Inflammatory macrophage treated with lipopolysaccharide for 4 hours (primary cell): ENCODE measurements around the gene SLC9A9.
"Not testable (repeated sequence)": the region's sequence is repeated elsewhere in the genome, so short reads cannot be mapped to it uniquely, and the experiment has no call there.

ENCODE experiments used
- DNase-seq: peaks from one replicate; pipeline ENCODE4 v3.0.0-alpha.2; 2020

Gene SLC9A9

GRCh38 chr3:143535994-143536784 is 312.1 kb downstream of the SLC9A9 start:
- DNase-seq = no peak

- no peak for DNase-seq
These were observed 314.9 kb downstream of the SLC9A9 start for GRCh38 chr3:143533391-143533790.

- DNase-seq = no peak
These were observed 316.2 kb downstream of the SLC9A9 start for GRCh38 chr3:143532091-143532490.

GRCh38 chr3:143531101-143531500 is 317.2 kb downstream of the SLC9A9 start:
- DNase-seq = no peak

- no peak for DNase-seq
These were observed 318.5 kb downstream of the SLC9A9 start for GRCh38 chr3:143529798-143530197.

- DNase-seq = peak; percentile 27
These were observed 319.2 kb downstream of the SLC9A9 start for GRCh38 chr3:143529018-143529478.

- DNase-seq = no peak
These were observed 322.2 kb downstream of the SLC9A9 start for GRCh38 chr3:143526011-143526545.

- DNase-seq = no peak
These were observed 322.9 kb downstream of the SLC9A9 start for GRCh38 chr3:143525408-143525807.

GRCh38 chr3:143521803-143522202 is 326.5 kb downstream of the SLC9A9 start:
- no peak for DNase-seq

GRCh38 chr3:143517131-143517530 is 331.1 kb downstream of the SLC9A9 start:
- DNase-seq = not testable (repeated sequence)

GRCh38 chr3:143514874-143515273 is 333.4 kb downstream of the SLC9A9 start:
- DNase-seq = no peak

- no peak for DNase-seq
These were observed 334.2 kb downstream of the SLC9A9 start for GRCh38 chr3:143514109-143514508.

GRCh38 chr3:143511174-143511879 is 336.9 kb downstream of the SLC9A9 start:
- DNase-seq = no peak

GRCh38 chr3:143510601-143511000 is 337.7 kb downstream of the SLC9A9 start:
- DNase-seq = no peak

- no peak for DNase-seq
These were observed 340.3 kb downstream of the SLC9A9 start for GRCh38 chr3:143507735-143508580.

- peak; percentile 44 for DNase-seq
These were observed 342.1 kb downstream of the SLC9A9 start for GRCh38 chr3:143506190-143506589.

GRCh38 chr3:143503325-143503885 is 344.9 kb downstream of the SLC9A9 start:
- DNase-seq = no peak

GRCh38 chr3:143502081-143502480 is 346.2 kb downstream of the SLC9A9 start:
- no peak for DNase-seq

- DNase-seq = no peak
These were observed 350.9 kb downstream of the SLC9A9 start for GRCh38 chr3:143497382-143497781.

GRCh38 chr3:143496191-143496590 is 352.1 kb downstream of the SLC9A9 start:
- DNase-seq = no peak

- no peak for DNase-seq
These were observed 352.7 kb downstream of the SLC9A9 start for GRCh38 chr3:143495527-143495926.

GRCh38 chr3:143486611-143487010 is 361.7 kb downstream of the SLC9A9 start:
- DNase-seq = no peak
